WTC11 (cell line): Measurements from ENCODE around the gene CXorf38. TPM values are rescaled to one million over a fixed set of nuclear protein-coding genes. Genes with fewer than 3 reads are reported as not detected.

Source experiments
- ATAC-seq: fragments of 200-7000 bp; cut with Tn5 transposase; 2 replicates; pipeline ENCODE4 v1.10.0; 2021; ENCODE audit warnings: mild to moderate bottlenecking, moderate library complexity
- CTCF ChIA-PET: fragments of 300-600 bp; sonication (Branson Sonifier 250); formaldehyde crosslinking; loops from one replicate; lab custom pipeline; 2021; ENCODE audit warnings: antibody characterized with exemption; lab: Charles Lee
- POLR2A ChIA-PET: fragments of 350-600 bp; sonication (Branson Sonifier 250); formaldehyde crosslinking; loops from one replicate; lab custom pipeline; 2021; ENCODE audit warnings: antibody characterized with exemption; lab: Charles Lee
- DNase-seq: peaks from one replicate; pipeline ENCODE4 v3.0.0; 2021; ENCODE audit warnings: low spot score
- H3K27ac Mint-ChIP-seq: 2 replicates; pipeline ENCODE4 v1.8.0; 2021; ENCODE audit warnings: mixed read lengths
- H3K27me3 Mint-ChIP-seq: 2 replicates; pipeline ENCODE4 v1.8.0; 2021; ENCODE audit warnings: low read depth, mild to moderate bottlenecking, moderate library complexity, mixed read lengths
- H3K36me3 Mint-ChIP-seq: 2 replicates; pipeline ENCODE4 v1.8.0; 2021; ENCODE audit warnings: mixed read lengths
- H3K4me1 Mint-ChIP-seq: 2 replicates; pipeline ENCODE4 v1.8.0; 2022; ENCODE audit warnings: mixed read lengths
- H3K4me3 Mint-ChIP-seq: 2 replicates; pipeline ENCODE4 v1.8.0; 2021; ENCODE audit warnings: mild to moderate bottlenecking, moderate library complexity, mixed read lengths
- H3K9me3 Mint-ChIP-seq: 2 replicates; pipeline ENCODE4 v1.8.0; 2021; ENCODE audit warnings: mixed read lengths
- CBFB ChIP-seq: sonication (generic); formaldehyde crosslinking; IDR thresholded peaks from 2 replicates; pipeline ENCODE4 v1.8.1; 2022; ENCODE audit warnings: mild to moderate bottlenecking, low read depth, missing genetic modification reagents
- FOXK1 ChIP-seq: sonication (generic); formaldehyde crosslinking; IDR thresholded peaks from 2 replicates; pipeline ENCODE4 v1.8.0; 2022; ENCODE audit warnings: mild to moderate bottlenecking, moderate library complexity, missing genetic modification reagents
- FOXP1 ChIP-seq: sonication (generic); formaldehyde crosslinking; IDR thresholded peaks from 2 replicates; pipeline ENCODE4 v1.8.0; 2022; ENCODE audit warnings: missing genetic modification reagents, mild to moderate bottlenecking, moderate library complexity, borderline replicate concordance
- GTF2I ChIP-seq: fragments of 250-450 bp; sonication (Bioruptor Pico); conservative IDR thresholded peaks from 2 replicates; pipeline ENCODE4 v1.4.0; 2021; ENCODE audit warnings: mild to moderate bottlenecking
- JAZF1 ChIP-seq: fragments of 250-450 bp; sonication (Bioruptor Pico); IDR thresholded peaks from 2 replicates; pipeline ENCODE4 v1.9.0; 2021; ENCODE audit warnings: moderate library complexity, mild to moderate bottlenecking, inconsistent platforms
- MXD4 ChIP-seq: fragments of 250-450 bp; sonication (Bioruptor Pico); IDR thresholded peaks from 2 replicates; pipeline ENCODE4 v1.8.0; 2021; ENCODE audit warnings: mild to moderate bottlenecking, moderate library complexity, borderline replicate concordance
- MYBL2 ChIP-seq: sonication (generic); formaldehyde crosslinking; IDR thresholded peaks from 2 replicates; pipeline ENCODE4 v1.8.1; 2023; ENCODE audit warnings: mild to moderate bottlenecking, moderate library complexity, missing genetic modification reagents
- NR1H2 ChIP-seq: sonication (generic); formaldehyde crosslinking; IDR thresholded peaks from 2 replicates; pipeline ENCODE4 v1.9.0; 2021; ENCODE audit warnings: mild to moderate bottlenecking, moderate library complexity, missing genetic modification reagents
- TCF7 ChIP-seq: sonication (generic); formaldehyde crosslinking; IDR thresholded peaks from 2 replicates; pipeline ENCODE4 v1.8.0; 2022; ENCODE audit warnings: mild to moderate bottlenecking, low read depth, missing genetic modification reagents, moderate library complexity
- ZBTB21 ChIP-seq: sonication (generic); formaldehyde crosslinking; IDR thresholded peaks from 2 replicates; pipeline ENCODE4 v1.8.1; 2023; ENCODE audit warnings: mild to moderate bottlenecking, missing genetic modification reagents, borderline replicate concordance
- ZNF219 ChIP-seq: sonication (generic); formaldehyde crosslinking; IDR thresholded peaks from 2 replicates; pipeline ENCODE4 v1.8.0; 2023; ENCODE audit warnings: missing genetic modification reagents, mild to moderate bottlenecking, borderline replicate concordance
- ZNF263 ChIP-seq: sonication (generic); formaldehyde crosslinking; IDR thresholded peaks from 2 replicates; pipeline ENCODE4 v1.8.1; 2022; ENCODE audit warnings: low read depth, mild to moderate bottlenecking, moderate library complexity, missing genetic modification reagents
- total RNA-seq: library from RNA; stranded (reverse); gene quantifications from 3 replicates; pipeline ENCODE4 v1.2.3, GENCODE V29; 2021
- TF ChIP-seq, protein P1 (sequence below): sonication (generic); formaldehyde crosslinking; IDR thresholded peaks from 2 replicates; pipeline ENCODE4 v1.8.1; 2022; ENCODE audit warnings: mild to moderate bottlenecking, moderate library complexity, missing genetic modification reagents
- TF ChIP-seq, protein P2 (sequence below): fragments of 250-450 bp; sonication (Bioruptor Pico); IDR thresholded peaks from 2 replicates; pipeline ENCODE4 v1.9.0; 2021; ENCODE audit warnings: mild to moderate bottlenecking
- TF ChIP-seq, protein P3 (sequence below): sonication (generic); formaldehyde crosslinking; IDR thresholded peaks from 2 replicates; pipeline ENCODE4 v1.8.1; 2022; ENCODE audit warnings: missing genetic modification reagents, borderline replicate concordance
- TF ChIP-seq, protein P4 (sequence below): fragments of 250-450 bp; sonication (Bioruptor Pico); conservative IDR thresholded peaks from 2 replicates; pipeline ENCODE4 v1.9.0; 2021; ENCODE audit warnings: mild to moderate bottlenecking
- TF ChIP-seq, protein P5 (sequence below): sonication (generic); formaldehyde crosslinking; IDR thresholded peaks from 2 replicates; pipeline ENCODE4 v1.8.0; 2022; ENCODE audit warnings: mild to moderate bottlenecking, missing genetic modification reagents
- TF ChIP-seq, protein P6 (sequence below): sonication (generic); formaldehyde crosslinking; IDR thresholded peaks from 2 replicates; pipeline ENCODE4 v1.8.0; 2022; ENCODE audit warnings: missing genetic modification reagents
- TF ChIP-seq, protein P7 (sequence below): fragments of 250-450 bp; sonication (Bioruptor Pico); IDR thresholded peaks from 2 replicates; pipeline ENCODE4 v1.8.0; 2021; ENCODE audit warnings: mild to moderate bottlenecking
- TF ChIP-seq, protein P8 (sequence below): sonication (generic); formaldehyde crosslinking; IDR thresholded peaks from 2 replicates; pipeline ENCODE4 v1.8.0; 2022; ENCODE audit warnings: mild to moderate bottlenecking, missing genetic modification reagents

The CXorf38 gene
- total RNA-seq, 1 experiment from 2014 or later: 10.0 TPM

DNA sequence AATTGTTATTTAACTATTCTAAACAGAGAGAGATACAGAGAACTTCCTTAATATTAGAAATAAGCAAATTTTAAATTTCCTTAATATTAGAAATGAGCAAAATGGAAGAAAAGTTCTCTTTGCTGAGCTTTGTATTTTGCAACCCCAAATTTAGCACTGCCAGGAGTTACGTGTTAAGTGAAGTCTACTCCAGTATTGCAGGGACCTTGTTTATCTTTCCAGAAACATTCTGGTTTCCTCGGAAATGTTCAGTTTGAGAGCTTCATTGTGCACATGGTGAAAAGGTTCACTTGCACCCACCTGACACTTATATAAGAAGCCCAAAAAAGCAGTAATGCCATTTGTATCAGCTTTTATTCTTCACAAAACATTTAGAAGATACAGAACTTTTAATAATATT lies 6.2 kb upstream of the CXorf38 start (continued):
- TF ChIP-seq, protein P1, sequence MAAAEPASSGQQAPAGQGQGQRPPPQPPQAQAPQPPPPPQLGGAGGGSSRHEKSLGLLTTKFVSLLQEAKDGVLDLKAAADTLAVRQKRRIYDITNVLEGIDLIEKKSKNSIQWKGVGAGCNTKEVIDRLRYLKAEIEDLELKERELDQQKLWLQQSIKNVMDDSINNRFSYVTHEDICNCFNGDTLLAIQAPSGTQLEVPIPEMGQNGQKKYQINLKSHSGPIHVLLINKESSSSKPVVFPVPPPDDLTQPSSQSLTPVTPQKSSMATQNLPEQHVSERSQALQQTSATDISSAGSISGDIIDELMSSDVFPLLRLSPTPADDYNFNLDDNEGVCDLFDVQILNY: no peak
- TF ChIP-seq, protein P2, sequence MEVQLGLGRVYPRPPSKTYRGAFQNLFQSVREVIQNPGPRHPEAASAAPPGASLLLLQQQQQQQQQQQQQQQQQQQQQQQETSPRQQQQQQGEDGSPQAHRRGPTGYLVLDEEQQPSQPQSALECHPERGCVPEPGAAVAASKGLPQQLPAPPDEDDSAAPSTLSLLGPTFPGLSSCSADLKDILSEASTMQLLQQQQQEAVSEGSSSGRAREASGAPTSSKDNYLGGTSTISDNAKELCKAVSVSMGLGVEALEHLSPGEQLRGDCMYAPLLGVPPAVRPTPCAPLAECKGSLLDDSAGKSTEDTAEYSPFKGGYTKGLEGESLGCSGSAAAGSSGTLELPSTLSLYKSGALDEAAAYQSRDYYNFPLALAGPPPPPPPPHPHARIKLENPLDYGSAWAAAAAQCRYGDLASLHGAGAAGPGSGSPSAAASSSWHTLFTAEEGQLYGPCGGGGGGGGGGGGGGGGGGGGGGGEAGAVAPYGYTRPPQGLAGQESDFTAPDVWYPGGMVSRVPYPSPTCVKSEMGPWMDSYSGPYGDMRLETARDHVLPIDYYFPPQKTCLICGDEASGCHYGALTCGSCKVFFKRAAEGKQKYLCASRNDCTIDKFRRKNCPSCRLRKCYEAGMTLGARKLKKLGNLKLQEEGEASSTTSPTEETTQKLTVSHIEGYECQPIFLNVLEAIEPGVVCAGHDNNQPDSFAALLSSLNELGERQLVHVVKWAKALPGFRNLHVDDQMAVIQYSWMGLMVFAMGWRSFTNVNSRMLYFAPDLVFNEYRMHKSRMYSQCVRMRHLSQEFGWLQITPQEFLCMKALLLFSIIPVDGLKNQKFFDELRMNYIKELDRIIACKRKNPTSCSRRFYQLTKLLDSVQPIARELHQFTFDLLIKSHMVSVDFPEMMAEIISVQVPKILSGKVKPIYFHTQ: no peak
- TF ChIP-seq ZBTB21: no peak
- TF ChIP-seq ZNF263 (CRISPR knock-in tag): no peak
- TF ChIP-seq, all 79 proteins: peak for 0

DNA sequence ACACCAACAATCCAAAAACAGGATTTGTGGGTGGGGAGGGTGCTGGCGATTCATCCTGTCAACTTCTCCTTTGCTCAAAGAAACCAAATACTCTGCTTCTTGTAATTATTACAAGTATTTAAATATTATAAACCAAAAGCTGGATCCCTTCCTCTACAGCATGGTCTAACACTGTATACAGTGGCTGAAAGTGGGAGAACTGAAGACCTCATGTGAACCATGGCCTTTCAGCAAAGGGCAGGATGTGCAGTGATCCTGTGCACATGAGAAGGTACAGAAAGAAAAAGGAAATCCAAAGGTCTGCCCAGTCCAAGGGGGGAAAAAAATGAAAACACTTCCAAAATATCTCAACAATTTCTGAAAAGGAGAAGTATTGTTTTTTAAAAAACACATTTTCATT lies 5.3 kb upstream of the CXorf38 start:
- ChIA-PET POLR2A (no interaction called here), CTCF (interaction anchor here (1.5 kb wide), 1 partner anchor 9 kb away, joined by 3 read pairs; no protein-coding TSS in a partner anchor)
- H3K9me3 Mint-ChIP-seq: no peaks in the 10 kb centered on the region
- ATAC-seq (no peak), DNase-seq (no peak)
- H3K27me3 Mint-ChIP-seq: no peaks in the 10 kb centered on the region; the same call in 1 of the 2 replicates
- H3K27ac Mint-ChIP-seq: no peak overlapping the region
- 0 out of 2 replicates have a peak, but pooled peaks cover 5% of the 10 kb centered on the region for H3K4me1 Mint-ChIP-seq
- peaks cover 28% of the 10 kb centered on the region for H3K36me3 Mint-ChIP-seq
- H3K4me3 Mint-ChIP-seq: no peak overlapping the region
- no peak for TF ChIP-seq CBFB
- TF ChIP-seq, protein P3, sequence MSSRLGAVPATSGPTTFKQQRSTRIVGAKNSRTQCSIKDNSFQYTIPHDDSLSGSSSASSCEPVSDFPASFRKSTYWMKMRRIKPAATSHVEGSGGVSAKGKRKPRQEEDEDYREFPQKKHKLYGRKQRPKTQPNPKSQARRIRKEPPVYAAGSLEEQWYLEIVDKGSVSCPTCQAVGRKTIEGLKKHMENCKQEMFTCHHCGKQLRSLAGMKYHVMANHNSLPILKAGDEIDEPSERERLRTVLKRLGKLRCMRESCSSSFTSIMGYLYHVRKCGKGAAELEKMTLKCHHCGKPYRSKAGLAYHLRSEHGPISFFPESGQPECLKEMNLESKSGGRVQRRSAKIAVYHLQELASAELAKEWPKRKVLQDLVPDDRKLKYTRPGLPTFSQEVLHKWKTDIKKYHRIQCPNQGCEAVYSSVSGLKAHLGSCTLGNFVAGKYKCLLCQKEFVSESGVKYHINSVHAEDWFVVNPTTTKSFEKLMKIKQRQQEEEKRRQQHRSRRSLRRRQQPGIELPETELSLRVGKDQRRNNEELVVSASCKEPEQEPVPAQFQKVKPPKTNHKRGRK (CRISPR knock-in tag): no peak
- no peak for TF ChIP-seq NR1H2
- TF ChIP-seq ZNF219: no peak
- TF ChIP-seq MXD4: no peak
- TF ChIP-seq, protein P4, sequence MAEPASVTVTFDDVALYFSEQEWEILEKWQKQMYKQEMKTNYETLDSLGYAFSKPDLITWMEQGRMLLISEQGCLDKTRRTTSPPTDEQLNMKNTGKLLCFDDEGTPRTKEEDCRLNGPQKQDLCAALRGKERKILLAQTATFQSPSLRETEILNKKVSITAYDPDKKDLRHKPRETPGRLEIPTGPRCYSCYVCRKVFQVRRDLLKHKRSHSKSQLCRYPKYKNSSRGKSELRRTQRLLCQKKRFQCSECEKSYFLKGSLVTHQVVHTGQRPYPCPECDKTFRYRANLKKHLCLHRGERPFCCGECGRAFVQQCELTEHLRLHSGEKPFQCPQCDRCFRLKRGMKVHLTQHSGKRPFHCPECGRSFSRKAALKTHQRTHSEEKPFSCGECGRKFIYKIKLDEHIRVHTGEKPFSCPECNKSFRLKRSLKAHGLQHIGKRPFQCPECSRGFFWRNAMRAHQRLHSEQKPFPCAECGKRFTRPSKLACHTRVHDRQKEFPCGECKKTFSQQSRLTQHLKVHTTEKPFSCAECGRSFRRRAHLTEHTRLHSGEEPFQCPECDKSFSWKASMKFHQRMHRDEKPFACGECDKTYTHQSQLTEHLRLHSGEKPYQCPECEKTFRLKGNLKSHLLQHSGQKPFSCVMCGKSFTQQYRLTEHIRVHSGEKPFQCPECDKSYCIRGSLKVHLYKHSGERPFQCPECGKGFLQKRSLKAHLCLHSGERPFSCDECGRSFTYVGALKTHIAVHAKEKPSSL (CRISPR knock-in tag): no peak
- TF ChIP-seq, protein P5, sequence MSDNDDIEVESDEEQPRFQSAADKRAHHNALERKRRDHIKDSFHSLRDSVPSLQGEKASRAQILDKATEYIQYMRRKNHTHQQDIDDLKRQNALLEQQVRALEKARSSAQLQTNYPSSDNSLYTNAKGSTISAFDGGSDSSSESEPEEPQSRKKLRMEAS: no peak
- TF ChIP-seq JAZF1 (CRISPR knock-in tag): no peak
- no peak for TF ChIP-seq GTF2I (CRISPR knock-in tag)
- TF ChIP-seq, protein P6, sequence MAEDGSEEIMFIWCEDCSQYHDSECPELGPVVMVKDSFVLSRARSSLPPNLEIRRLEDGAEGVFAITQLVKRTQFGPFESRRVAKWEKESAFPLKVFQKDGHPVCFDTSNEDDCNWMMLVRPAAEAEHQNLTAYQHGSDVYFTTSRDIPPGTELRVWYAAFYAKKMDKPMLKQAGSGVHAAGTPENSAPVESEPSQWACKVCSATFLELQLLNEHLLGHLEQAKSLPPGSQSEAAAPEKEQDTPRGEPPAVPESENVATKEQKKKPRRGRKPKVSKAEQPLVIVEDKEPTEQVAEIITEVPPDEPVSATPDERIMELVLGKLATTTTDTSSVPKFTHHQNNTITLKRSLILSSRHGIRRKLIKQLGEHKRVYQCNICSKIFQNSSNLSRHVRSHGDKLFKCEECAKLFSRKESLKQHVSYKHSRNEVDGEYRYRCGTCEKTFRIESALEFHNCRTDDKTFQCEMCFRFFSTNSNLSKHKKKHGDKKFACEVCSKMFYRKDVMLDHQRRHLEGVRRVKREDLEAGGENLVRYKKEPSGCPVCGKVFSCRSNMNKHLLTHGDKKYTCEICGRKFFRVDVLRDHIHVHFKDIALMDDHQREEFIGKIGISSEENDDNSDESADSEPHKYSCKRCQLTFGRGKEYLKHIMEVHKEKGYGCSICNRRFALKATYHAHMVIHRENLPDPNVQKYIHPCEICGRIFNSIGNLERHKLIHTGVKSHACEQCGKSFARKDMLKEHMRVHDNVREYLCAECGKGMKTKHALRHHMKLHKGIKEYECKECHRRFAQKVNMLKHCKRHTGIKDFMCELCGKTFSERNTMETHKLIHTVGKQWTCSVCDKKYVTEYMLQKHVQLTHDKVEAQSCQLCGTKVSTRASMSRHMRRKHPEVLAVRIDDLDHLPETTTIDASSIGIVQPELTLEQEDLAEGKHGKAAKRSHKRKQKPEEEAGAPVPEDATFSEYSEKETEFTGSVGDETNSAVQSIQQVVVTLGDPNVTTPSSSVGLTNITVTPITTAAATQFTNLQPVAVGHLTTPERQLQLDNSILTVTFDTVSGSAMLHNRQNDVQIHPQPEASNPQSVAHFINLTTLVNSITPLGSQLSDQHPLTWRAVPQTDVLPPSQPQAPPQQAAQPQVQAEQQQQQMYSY (CRISPR knock-in tag): no peak
- TF ChIP-seq TCF7 (CRISPR knock-in tag): no peak
- TF ChIP-seq FOXP1 (CRISPR knock-in tag): no peak
- TF ChIP-seq FOXK1: no peak
- TF ChIP-seq, protein P7, sequence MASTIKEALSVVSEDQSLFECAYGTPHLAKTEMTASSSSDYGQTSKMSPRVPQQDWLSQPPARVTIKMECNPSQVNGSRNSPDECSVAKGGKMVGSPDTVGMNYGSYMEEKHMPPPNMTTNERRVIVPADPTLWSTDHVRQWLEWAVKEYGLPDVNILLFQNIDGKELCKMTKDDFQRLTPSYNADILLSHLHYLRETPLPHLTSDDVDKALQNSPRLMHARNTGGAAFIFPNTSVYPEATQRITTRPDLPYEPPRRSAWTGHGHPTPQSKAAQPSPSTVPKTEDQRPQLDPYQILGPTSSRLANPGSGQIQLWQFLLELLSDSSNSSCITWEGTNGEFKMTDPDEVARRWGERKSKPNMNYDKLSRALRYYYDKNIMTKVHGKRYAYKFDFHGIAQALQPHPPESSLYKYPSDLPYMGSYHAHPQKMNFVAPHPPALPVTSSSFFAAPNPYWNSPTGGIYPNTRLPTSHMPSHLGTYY (CRISPR knock-in tag): no peak
- TF ChIP-seq, protein P8, sequence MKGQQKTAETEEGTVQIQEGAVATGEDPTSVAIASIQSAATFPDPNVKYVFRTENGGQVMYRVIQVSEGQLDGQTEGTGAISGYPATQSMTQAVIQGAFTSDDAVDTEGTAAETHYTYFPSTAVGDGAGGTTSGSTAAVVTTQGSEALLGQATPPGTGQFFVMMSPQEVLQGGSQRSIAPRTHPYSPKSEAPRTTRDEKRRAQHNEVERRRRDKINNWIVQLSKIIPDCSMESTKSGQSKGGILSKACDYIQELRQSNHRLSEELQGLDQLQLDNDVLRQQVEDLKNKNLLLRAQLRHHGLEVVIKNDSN (CRISPR knock-in tag): no peak
- TF ChIP-seq MYBL2: no peak
